ENCODE data around the gene PMM2.
"Not testable (repeated sequence)": the region's sequence is repeated elsewhere in the genome, so short reads cannot be mapped to it uniquely, and the experiment has no call there.

The PMM2 gene

DNA sequence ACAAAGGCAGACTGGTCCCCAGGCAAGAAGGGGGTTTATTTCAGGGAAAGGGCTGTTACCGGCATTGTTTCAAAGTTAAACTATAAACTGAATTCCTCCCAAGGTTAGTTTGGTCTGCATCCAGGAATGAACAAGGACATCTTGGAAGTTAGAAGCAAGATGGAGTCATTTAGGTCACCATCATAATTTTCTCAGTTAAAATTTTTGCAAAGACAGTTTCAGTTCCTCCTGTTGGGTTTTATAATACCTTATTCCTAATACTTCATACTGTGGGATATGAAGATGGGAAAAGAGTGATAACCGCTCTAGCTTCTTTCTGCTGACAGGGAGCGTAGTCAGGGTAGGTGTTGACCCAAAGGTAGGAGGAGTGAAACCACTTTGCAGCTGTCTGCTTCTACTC, 24.8 kb downstream of the PMM2 start:
- DNase-seq: no peak

DNA sequence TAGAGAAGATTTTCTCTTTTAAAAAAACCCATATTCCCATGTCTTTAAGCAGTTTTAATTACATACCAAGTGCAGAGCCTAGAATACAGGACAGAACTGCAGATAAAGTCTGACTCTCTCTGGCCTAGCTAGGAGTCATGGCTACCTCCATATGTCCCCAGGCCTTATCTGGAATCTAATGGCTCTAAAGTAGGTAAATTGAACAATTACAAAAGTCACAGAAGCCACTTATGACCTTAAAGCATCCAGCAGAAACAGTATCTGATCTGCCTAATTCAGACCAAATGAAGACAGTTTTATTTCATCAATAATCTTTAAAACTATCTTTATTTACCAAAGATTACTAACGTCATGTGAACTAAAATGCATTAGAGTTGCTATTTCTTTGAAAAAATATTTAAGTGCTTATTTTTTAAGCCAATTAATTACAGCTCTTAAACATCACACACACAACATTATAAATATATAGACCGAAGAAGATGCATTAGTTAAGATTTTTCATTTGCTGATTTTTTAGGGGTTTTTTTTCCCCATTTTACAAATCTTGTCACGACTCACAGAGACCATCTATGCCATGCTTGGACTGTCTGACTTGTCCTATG, 28.7 kb downstream of the PMM2 start:
- no peak for DNase-seq

DNA sequence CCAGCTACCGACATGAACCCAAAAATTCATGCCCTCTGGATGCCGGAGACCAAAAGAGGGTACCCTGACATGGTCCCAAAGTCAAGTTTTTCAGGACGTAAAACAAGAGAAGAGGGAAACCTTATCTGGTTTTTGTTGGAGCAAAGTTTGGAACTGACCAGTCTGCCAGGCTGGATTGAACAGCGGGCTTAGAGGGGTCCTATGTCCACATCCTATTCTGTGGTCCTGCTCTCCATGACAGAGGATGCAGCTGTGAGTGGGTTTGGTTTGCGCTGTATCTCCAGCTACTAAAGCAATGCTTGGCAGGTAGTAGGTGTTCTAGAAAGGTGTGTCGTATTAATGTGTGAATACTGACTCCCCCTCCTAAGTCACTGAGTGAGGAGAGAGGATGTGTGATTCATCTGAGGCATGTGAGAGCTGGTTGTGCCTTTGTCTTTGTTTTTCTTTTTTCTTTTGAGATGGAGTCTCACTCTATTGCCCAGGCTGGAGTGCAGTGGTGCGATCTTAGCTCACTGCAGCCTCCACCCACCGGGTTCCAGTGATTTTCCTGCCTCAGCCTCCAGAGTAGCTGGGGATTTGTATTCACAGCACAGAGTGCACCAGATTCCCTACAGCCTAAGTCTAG, 31.0 kb downstream of the PMM2 start:
- no peak for DNase-seq

DNA sequence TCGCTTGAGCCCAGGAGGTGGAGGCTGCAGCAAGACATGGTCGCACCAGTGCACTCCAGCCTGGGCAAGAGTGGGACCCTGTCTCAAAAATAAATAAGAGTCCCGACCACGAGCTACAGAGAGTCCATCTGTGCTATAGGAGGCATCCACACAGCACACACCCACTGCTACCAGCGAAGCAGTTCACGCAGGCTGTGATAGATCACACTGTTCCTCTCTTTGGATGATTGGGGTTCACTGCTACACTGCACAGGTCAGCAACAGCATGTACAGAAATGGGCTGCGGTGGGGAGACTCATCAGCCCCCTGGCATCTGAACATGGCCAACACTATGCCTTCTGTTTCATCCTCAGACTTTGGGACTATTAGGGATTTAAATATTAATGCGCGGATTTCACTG, 33.8 kb downstream of the PMM2 start:
- DNase-seq: no peak

DNA sequence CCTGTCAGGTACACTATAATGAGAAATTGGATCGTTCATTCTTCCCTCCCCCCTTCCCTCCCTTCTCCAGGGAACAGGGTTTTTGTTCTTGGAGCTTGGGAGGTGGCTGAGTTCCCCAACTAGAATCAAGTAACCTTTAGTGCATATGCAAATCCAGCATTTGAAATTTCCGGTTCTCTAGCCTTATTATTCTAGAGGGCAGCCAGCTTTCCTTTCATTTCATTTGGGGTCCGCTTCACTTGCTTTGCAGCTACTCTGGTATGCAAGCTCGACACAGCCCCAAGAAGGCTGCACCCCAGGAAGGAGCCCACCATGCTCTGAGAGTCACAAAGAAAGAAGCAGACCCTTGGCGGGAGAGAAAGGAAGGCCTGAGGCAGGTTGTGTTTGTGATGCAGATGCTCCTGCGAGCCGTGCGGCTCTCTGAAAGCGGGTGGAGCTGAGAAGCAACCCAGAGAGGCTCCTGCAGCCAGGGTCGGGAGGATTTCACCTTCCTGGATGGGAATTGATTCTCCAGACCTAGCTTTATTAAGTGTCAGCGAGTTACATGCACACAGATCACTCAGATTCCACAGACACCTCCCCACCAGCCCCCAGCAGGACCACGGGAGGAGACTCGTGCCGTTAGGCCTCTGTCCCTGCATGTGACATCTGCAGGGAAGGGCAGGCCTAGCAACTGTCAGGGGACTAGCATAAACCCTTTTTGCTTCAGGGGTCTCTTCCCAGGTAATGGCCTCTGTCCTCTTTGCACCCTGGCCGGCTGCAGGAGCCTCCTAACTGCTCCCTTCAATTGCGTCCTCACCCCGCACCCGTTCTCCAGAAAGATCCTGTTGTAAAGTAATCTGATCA, 34.5 kb downstream of the PMM2 start:
- no peak for DNase-seq

- DNase-seq: no peak
These were observed 35.1 kb downstream of the PMM2 start for GRCh38 chr16:8832717-8833105.

- not testable (repeated sequence) for DNase-seq
These were observed 39.2 kb downstream of the PMM2 start for GRCh38 chr16:8836797-8837196.

DNA sequence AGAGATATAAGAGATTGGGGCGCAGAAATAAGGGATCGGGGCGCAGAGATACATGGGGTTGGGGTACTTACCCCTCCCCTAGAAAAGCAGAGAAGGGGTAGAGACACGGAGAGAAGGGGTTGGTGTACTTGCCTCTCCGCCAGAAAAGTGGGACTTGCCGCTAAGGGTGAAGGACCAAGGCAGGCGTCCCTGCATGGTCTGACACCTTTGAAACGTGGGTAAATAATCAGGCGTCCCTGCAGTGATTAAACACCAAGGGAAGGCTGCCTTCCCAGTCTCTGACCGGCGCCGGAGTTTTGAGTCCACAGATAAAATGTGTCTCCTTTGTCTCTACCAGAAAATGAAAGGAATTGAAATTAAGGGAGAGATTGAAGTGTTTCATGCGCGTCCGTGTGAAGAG, 40.0 kb downstream of the PMM2 start:
- not testable (repeated sequence) for DNase-seq

GRCh38 chr16:8842016-8842415, 44.4 kb downstream of the PMM2 start:
- not testable (repeated sequence) for DNase-seq

DNA sequence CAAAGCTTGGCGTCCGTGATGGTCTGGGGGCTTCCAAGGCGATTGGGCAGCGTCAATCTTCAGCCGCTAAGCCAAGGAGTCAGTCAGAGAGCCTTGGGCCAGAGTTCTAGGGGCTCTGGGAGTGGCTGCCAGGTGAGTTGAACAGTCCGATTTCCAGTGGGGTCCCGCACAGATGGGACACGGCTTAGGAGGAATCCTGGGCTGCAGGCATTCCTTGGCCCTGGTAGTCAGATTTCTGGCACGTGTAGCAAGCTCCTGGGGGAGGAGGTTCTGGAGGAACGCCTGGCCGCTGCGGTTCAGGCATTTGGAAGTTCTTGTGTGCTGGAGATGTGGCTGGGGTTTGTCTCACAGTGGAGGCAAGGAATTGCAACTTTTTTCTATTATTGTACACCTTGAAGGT, 45.7 kb downstream of the PMM2 start:
- not testable (repeated sequence) for DNase-seq

DNA sequence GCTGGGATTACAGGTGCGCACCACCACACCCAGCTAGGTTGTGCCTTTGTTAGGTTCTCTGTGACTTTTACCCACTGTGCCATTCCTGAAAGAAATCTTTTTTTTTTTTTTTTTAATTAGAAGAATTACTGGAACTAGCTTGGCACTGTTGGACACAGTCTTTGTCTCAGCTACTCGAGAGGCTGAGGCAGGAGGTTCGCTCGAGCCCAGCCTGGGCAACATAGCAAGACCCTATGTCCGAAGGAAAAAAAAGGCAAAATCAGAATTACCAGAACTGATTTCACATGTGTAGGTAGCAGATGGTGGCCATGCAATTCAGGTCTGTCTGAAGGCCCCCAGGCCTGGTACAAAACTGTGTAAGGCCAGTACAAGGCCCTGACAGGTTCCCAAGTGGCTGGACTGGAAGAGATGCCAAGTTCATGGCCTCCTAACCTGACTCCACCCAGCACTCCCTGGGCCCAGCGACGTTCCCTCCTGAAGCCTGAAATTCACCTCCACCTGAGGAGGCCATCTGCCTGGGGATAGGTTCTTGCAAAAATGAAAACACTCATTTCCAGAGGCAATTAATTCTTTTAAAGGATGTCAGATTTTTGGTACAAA, 48.2 kb downstream of the PMM2 start:
- no peak for DNase-seq

DNA sequence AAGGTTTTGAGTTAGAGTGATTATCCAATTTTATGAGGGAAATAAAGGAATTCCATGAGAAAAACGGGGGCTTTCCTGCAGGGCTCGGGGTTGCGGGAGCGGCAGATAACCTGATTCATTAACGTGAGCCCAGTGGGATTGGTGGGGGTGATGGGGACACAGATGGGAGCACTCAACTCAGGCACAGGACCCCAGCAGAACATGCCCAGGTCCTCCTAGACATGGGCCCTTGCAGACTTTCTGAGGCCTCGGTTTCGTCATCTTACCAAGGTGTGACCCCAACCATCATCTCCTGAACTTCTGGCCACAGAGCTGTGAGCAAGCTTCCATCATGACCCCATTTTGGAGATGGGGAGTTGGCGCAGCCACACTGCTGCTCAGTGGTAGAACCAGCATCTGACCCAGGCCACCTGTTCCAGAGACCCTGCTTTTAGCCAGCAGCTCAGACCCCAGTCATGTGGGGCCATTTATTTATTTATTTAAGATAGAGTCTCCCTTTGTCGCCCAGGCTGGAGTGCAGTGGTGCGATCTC, 48.8 kb downstream of the PMM2 start:
- no peak for DNase-seq

DNA sequence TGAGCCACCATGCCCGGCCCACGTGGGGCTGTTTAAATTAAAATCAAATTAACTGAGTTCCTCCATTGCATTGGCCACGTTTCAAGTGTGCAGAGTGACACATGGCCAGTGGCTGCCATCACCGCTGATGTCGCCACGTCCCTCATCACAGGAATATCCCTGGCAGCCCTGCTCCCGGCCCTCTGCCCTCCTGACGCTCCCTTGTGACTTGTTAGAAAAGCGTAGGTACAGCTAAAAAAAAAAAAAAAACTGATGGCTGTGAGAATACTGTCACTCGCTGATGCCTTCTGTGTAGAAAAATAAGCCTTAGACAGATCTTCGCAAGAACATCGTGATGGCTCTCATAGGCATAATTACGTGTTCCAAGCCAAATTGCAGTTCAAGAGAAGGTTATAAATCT, 49.5 kb downstream of the PMM2 start:
- no peak for DNase-seq

GRCh38 chr16:8847623-8848022, 50.0 kb downstream of the PMM2 start:
- DNase-seq: no peak

- DNase-seq: no peak
These were observed 50.7 kb downstream of the PMM2 start for GRCh38 chr16:8848231-8848938.

- no peak for DNase-seq
These were observed 51.3 kb downstream of the PMM2 start for GRCh38 chr16:8848939-8849391.

DNA sequence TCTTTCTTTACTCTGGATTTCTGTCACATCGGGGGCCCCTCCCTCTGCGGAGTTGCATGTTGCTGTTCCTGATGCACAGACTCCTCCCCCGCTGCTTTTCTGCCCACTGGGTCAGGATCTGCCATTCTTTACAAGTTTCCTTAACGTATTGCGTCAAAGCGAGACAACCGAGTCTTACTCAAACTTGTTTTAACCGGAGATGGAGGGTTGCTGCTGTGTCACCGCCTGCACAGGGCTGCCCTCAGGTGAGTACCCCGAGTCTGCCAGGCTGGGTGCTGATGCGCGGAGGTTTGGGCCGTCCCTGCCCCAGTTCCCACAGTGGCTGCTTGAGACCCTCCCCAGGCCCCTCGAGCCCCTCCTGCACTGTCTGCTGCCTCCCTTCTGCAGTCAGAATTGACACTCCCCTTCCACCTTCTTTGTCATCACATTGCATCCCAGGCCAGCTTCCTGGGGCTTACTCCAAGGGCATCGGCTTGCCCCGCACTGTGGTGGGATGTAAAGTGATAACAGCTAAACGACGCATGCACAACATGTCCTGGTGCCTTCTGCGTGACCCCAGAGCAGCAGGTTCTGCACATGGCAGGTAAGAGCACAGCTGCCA, 51.9 kb downstream of the PMM2 start:
- DNase-seq: no peak

- no peak for DNase-seq
These were observed 52.7 kb downstream of the PMM2 start for GRCh38 chr16:8850279-8850885.

DNA sequence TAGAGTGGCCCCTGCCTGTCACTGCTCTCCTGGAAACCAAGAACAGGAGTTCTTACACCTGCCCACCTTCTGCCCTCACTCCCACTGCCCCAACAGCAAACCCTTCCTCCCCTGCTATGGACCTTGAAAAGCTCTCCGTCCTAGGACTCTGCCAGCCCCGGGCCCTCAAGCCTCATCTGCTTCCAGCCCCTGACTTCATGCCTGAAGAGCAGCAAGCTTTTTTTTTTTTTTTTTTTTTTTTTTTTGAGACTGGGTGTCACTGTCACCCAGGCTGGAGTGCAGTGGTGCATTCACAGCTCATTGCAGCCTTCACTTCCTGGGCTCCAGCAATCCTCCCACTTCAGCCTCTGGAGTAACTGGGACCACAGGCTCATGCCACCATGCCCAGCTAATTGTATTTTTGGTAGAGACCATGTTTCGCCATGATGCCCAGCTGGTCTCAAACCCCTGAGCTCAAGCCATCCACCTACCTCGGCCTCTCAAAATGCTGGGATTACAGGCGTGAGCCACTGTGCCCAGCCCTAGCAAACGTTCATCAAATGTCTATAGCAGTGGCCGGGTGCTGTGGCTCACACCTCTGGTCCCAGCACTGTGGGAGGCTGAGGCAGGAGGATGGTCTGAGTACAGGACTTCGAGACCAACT, 54.2 kb downstream of the PMM2 start:
- no peak for DNase-seq

GRCh38 chr16:8852534-8852933, 54.9 kb downstream of the PMM2 start:
- DNase-seq: no peak

DNA sequence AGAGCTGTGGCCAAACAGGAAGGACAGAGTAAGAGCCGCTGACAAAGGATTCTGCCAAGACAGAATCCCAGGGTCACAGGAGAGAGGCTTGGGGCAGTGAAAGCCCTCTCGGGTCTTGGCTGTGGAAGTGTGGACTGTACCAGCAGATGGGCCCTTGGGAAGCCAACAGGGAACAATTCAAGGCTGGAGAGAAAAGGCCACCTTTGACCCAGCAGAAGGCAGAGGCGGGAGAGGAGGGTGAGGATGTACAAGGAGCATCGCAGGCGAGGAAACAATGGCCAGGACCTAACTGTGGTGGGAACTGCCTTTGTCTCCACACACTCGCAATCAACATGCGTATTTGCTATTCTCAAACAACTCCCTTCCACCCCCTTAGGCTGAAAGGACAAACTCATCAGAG, 55.5 kb downstream of the PMM2 start:
- DNase-seq: no peak

All from OCI-M1 (cell line).